ENCODE measurements around the gene TRPM4.
A peak's percentile ranks its signal among the peaks of the same experiment; 100 is the strongest.
"Not testable (repeated sequence)": the region's sequence is repeated elsewhere in the genome, so short reads cannot be mapped to it uniquely, and the experiment has no call there.

The TRPM4 gene

GRCh38 chr19:49145573-49146407 is 11.8 kb upstream of the TRPM4 start:
- TF ChIP-seq, protein P1, sequence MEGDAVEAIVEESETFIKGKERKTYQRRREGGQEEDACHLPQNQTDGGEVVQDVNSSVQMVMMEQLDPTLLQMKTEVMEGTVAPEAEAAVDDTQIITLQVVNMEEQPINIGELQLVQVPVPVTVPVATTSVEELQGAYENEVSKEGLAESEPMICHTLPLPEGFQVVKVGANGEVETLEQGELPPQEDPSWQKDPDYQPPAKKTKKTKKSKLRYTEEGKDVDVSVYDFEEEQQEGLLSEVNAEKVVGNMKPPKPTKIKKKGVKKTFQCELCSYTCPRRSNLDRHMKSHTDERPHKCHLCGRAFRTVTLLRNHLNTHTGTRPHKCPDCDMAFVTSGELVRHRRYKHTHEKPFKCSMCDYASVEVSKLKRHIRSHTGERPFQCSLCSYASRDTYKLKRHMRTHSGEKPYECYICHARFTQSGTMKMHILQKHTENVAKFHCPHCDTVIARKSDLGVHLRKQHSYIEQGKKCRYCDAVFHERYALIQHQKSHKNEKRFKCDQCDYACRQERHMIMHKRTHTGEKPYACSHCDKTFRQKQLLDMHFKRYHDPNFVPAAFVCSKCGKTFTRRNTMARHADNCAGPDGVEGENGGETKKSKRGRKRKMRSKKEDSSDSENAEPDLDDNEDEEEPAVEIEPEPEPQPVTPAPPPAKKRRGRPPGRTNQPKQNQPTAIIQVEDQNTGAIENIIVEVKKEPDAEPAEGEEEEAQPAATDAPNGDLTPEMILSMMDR (IDR thresholded peaks at IDR 0.05; ENCODE audit: control extremely low read depth, extremely low read depth, low read depth, missing control alignments) = peak; percentile 75
- DNase-seq (ENCODE audit: extremely low spot score) = peak; percentile 86

GRCh38 chr19:49146408-49146770 is 11.2 kb upstream of the TRPM4 start:
- CTCF ChIA-PET = interaction anchor here (0.8 to 4.9 kb wide), 20 partner anchors 12 to 338 kb away, joined by 3 to 43 read pairs (median 4); partner anchors contain the start of genes CGB7 and LIN7B
- DNase-seq (ENCODE audit: extremely low spot score); POLR2A ChIA-PET: not testable (repeated sequence)

More at GRCh38 chr19:49145573-49146407, 11.8 kb upstream of the TRPM4 start:
- ChIA-PET CTCF (interaction anchor here (0.6 to 4.9 kb wide), 23 partner anchors 12 to 339 kb away, joined by 3 to 43 read pairs (median 4); partner anchors contain the start of genes CGB7, GYS1, LIN7B and RUVBL2), POLR2A (no interaction called here)

GRCh38 chr19:49148044-49148682 is 9.4 kb upstream of the TRPM4 start:
- POLR2A ChIA-PET = interaction anchor here (0.6 kb wide), 1 partner anchor 372 kb away, joined by 4 read pairs; no protein-coding TSS in a partner anchor
- TF ChIP-seq, protein P1 (IDR thresholded peaks at IDR 0.05; ENCODE audit: control extremely low read depth, extremely low read depth, low read depth, missing control alignments) = no peak

DNA sequence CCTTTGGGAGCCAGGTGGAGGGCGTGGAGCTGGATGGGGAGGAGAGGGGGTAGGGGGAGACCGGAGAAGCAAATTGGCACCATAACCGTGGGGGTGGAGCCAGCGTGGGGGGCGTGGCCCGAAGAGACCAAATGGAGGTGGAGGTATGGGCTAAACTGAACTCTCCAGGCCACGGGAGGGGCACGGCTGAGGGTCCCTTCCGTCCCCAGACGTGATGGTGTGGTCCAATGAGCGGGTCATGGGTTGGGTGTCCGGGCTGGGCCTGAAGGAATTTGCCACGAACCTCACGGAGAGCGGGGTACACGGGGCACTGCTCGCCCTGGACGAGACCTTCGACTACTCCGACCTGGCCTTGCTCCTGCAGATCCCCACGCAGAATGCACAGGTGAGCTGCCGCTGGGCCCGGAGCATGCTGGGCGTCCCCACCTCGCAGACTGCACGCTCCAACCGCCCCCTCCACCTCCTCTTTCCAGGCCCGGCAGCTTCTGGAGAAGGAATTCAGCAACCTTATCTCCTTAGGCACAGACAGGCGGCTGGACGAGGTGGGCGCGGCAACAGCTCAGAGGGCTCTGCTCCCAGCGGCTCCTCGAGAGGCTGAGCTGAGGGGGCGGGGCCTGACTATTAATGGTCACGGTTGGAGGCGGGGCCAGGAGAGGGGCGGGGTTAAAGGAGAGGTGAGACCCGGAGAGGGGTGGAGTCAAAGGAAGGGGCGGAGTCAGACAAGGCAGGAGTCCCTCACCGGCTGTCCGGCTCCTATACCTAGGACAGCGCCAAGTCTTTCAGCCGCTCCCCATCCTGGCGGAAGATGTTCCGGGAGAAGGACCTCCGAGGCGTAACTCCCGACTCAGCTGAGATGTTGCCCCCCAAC is 8.6 kb upstream of the TRPM4 start:
- TF ChIP-seq, protein P1 (IDR thresholded peaks at IDR 0.05; ENCODE audit: control extremely low read depth, extremely low read depth, low read depth, missing control alignments) = no peak
- peak; percentile 86 for DNase-seq (ENCODE audit: extremely low spot score)
- ChIA-PET CTCF (interaction anchor here (1.0 to 4.3 kb wide), 8 partner anchors 11 to 76 kb away, joined by 3 to 30 read pairs (median 4); partner anchors contain the start of gene LIN7B), POLR2A (no interaction called here)

More at GRCh38 chr19:49148044-49148682, 9.4 kb upstream of the TRPM4 start:
- no peak for DNase-seq (ENCODE audit: extremely low spot score)
- CTCF ChIA-PET = interaction anchor here (0.6 to 4.9 kb wide), 11 partner anchors 10 to 178 kb away, joined by 3 to 43 read pairs (median 4); partner anchors contain the start of gene LIN7B

DNA sequence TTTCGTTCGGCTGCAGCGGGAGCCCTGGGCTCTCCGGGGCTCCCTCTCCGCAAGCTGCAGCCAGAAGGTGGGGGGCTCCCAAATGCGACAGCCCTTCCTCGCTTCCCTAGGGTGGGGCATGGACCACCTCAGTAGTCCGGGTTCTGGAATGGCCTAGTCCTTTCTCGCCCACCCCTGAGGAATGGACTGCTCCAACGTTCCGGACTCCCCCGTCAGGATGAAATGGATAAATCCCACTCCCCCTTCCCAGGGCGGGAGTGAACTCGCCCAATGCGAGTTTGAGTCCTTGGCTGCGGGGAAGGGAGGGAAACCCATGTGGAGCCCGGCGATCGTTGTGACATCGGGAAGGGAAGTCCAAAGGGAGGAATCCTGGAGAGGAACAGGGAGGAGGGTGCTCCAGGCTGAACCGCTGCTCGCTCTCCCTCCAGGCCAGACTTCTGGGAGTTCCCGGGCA is 7.9 kb upstream of the TRPM4 start:
- TF ChIP-seq, protein P1 (IDR thresholded peaks at IDR 0.05; ENCODE audit: control extremely low read depth, extremely low read depth, low read depth, missing control alignments) = no peak
- POLR2A ChIA-PET = no interaction called here
- CTCF ChIA-PET = interaction anchor here (1.0 to 1.6 kb wide), 6 partner anchors 19 to 156 kb away, joined by 3 to 5 read pairs (median 4); partner anchors contain the start of genes GYS1, LIN7B and RUVBL2
- no peak for DNase-seq (ENCODE audit: extremely low spot score)

GRCh38 chr19:49150106-49150943 is 7.3 kb upstream of the TRPM4 start:
- POLR2A ChIA-PET = interaction anchor here (0.6 kb wide), 1 partner anchor 198 kb away, joined by 5 read pairs; no protein-coding TSS in a partner anchor
- TF ChIP-seq, protein P1 (IDR thresholded peaks at IDR 0.05; ENCODE audit: control extremely low read depth, extremely low read depth, low read depth, missing control alignments) = no peak
- DNase-seq (ENCODE audit: extremely low spot score) = peak; percentile 72
- CTCF ChIA-PET = interaction anchor here (0.9 to 1.4 kb wide), 4 partner anchors 37 to 157 kb away, joined by 3 to 4 read pairs (median 4); partner anchors contain the start of genes GYS1, LIN7B and RUVBL2
